Stimulated activated CD4-positive, alpha-beta T cell treated with anti-CD3 and anti-CD28 coated beads, Interleukin-1b, Interleukin-23, amount 100 ng/mL, for 24 hours (primary cell): ENCODE data around the gene FOLR2.
"Not testable (repeated sequence)": the region's sequence is repeated elsewhere in the genome, so short reads cannot be mapped to it uniquely, and the experiment has no call there.

Experiments used
- DNase-seq, 4 experiments: peaks; one replicate each; pipeline ENCODE4 v3.0.0-alpha.2; 2020; ENCODE audit warnings: low read depth in 4 of 4, low spot score in 1 of 4

The FOLR2 gene

GRCh38 chr11:72240461-72241290 is 24.1 kb downstream of the FOLR2 start:
- no peak for DNase-seq

GRCh38 chr11:72241291-72241781 is 24.7 kb downstream of the FOLR2 start:
- no peak for DNase-seq

GRCh38 chr11:72242141-72242540 is 25.5 kb downstream of the FOLR2 start:
- no peak for DNase-seq

GRCh38 chr11:72243173-72244059 is 26.8 kb downstream of the FOLR2 start:
- no peak for DNase-seq

- no peak for DNase-seq
Observed at GRCh38 chr11:72244060-72244360, 27.4 kb downstream of the FOLR2 start, which contains the start of gene PHOX2A. Gene PHOX2A, minus strand, starts transcription at chr11:72244176. Its CDS starts 172 bp downstream, at chr11:72244004.

GRCh38 chr11:72244361-72245262 is 28.0 kb downstream of the FOLR2 start:
- DNase-seq = no peak

GRCh38 chr11:72245263-72245816 is 28.7 kb downstream of the FOLR2 start:
- no peak for DNase-seq

- DNase-seq = no peak
Observed at GRCh38 chr11:72247584-72247983, 31.0 kb downstream of the FOLR2 start.

GRCh38 chr11:72249961-72250360 is 33.4 kb downstream of the FOLR2 start:
- no peak for DNase-seq

GRCh38 chr11:72250661-72251464 is 34.3 kb downstream of the FOLR2 start:
- DNase-seq = no peak

GRCh38 chr11:72251614-72252013 is 35.0 kb downstream of the FOLR2 start:
- DNase-seq = no peak

GRCh38 chr11:72253392-72253791 is 36.8 kb downstream of the FOLR2 start:
- DNase-seq = no peak

GRCh38 chr11:72254299-72254993 is 37.9 kb downstream of the FOLR2 start:
- no peak for DNase-seq

- no peak for DNase-seq
Observed at GRCh38 chr11:72257570-72257969, 41.0 kb downstream of the FOLR2 start.

GRCh38 chr11:72259490-72259889 is 42.9 kb downstream of the FOLR2 start:
- DNase-seq = no peak

GRCh38 chr11:72260574-72260973 is 44.0 kb downstream of the FOLR2 start:
- DNase-seq = no peak

GRCh38 chr11:72263361-72263760 is 46.8 kb downstream of the FOLR2 start:
- DNase-seq = no peak

- DNase-seq = no peak
Observed at GRCh38 chr11:72265951-72266350, 49.4 kb downstream of the FOLR2 start.

GRCh38 chr11:72266960-72267359 is 50.4 kb downstream of the FOLR2 start:
- not testable (repeated sequence) for DNase-seq
